Calu3 (cell line): Measurements from ENCODE around the gene SOCS3. TPM values are rescaled to one million over a fixed set of nuclear protein-coding genes. Genes with fewer than 3 reads are reported as not detected.

Experiments
- BruUV-seq: library from RNA; stranded (reverse); fragments of 400-500 nt; replicated peaks from 2 replicates; lab custom pipeline; 2021; lab: Mats Ljungman, UMichigan
- CTCF ChIA-PET: fragments of 300-600 bp; sonication (Branson Sonifier 250); formaldehyde crosslinking; loops from one replicate; lab custom pipeline; 2022; ENCODE audit warnings: antibody characterized with exemption; lab: Charles Lee
- DNase-seq: peaks from one replicate; pipeline ENCODE4 v3.0.0; 2022
- H3K27ac Mint-ChIP-seq: one replicate; pipeline ENCODE4 v1.8.0; 2022; ENCODE audit warnings: mixed read lengths; ENCODE audit not compliant: unreplicated experiment
- H3K27me3 Mint-ChIP-seq: one replicate; pipeline ENCODE4 v1.8.0; 2022; ENCODE audit warnings: mixed read lengths; ENCODE audit not compliant: unreplicated experiment
- H3K36me3 Mint-ChIP-seq: one replicate; pipeline ENCODE4 v1.8.0; 2022; ENCODE audit warnings: mild to moderate bottlenecking, moderate library complexity, mixed read lengths; ENCODE audit not compliant: insufficient read depth, unreplicated experiment
- H3K4me1 Mint-ChIP-seq: one replicate; pipeline ENCODE4 v1.8.0; 2022; ENCODE audit warnings: mild to moderate bottlenecking, low read depth, mixed read lengths; ENCODE audit not compliant: unreplicated experiment
- H3K4me3 Mint-ChIP-seq: one replicate; pipeline ENCODE4 v1.8.0; 2022; ENCODE audit warnings: mild to moderate bottlenecking, low read depth, moderate library complexity, mixed read lengths; ENCODE audit not compliant: unreplicated experiment
- H3K9me3 Mint-ChIP-seq: one replicate; pipeline ENCODE4 v1.8.0; 2022; ENCODE audit warnings: low read depth, mixed read lengths; ENCODE audit not compliant: unreplicated experiment
- intact Hi-C: fragments of 100-400 bp; cut with micrococcal nuclease; formaldehyde crosslinking; loops from one replicate; pipeline ENCODE4 v1.10.0; 2022; ENCODE audit not compliant: unreplicated experiment
- total RNA-seq: library from RNA; stranded (reverse); gene quantifications from 2 replicates; pipeline ENCODE4 v1.2.3, GENCODE V29; 2022
- TF ChIP-seq, protein P1 (sequence below): fragments of 200-600 bp; IDR thresholded peaks from one replicate; pipeline ENCODE4 v1.8.0; 2022; ENCODE audit warnings: antibody characterized with exemption; ENCODE audit not compliant: unreplicated experiment

Gene SOCS3
- total RNA-seq, 1 experiment from 2014 or later = 39.5 TPM

DNA sequence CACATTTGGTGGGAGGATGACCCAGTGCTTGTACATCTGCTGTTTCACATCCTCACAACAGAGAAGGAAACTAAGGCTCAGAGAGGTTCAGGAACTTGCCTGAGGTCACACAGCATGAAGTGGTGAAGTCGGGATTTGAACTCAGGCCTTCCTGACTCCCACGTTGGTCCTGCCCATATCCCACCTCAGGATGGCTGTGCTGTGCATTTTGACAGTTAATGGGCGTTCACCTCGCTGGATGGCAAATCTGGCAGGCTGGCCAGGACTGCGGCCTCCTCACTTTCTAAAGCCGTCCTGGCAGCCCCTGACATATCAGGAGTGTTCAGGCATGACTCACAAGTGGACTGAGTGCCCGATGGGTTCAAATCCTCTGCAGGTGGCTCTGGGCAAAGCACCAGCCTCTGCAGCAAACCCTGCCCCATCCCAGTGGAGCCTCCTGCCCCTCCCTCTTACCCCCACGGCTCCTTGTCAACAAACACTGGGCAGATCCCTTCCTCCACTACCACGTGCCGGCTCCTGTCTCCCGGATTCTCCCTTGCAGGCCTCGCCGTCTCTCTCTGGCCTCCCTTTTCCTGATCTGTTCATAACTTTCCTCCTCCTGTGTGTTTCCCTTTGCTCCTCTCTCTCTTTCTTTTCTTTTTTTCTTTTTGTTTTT, 29.2 kb downstream of the SOCS3 start:
- Mint-ChIP-seq H3K27ac (peak overlapping the region; percentile 74), H3K36me3 (peaks cover 22% of the 10 kb centered on the region), H3K27me3 (no peaks in the 10 kb centered on the region), H3K4me3 (no peak overlapping the region), H3K9me3 (no peaks in the 10 kb centered on the region), H3K4me1 (peaks cover 63% of the 10 kb centered on the region)
- CTCF ChIA-PET = no interaction called here
- DNase-seq = peak; percentile 76
- TF ChIP-seq, protein P1, sequence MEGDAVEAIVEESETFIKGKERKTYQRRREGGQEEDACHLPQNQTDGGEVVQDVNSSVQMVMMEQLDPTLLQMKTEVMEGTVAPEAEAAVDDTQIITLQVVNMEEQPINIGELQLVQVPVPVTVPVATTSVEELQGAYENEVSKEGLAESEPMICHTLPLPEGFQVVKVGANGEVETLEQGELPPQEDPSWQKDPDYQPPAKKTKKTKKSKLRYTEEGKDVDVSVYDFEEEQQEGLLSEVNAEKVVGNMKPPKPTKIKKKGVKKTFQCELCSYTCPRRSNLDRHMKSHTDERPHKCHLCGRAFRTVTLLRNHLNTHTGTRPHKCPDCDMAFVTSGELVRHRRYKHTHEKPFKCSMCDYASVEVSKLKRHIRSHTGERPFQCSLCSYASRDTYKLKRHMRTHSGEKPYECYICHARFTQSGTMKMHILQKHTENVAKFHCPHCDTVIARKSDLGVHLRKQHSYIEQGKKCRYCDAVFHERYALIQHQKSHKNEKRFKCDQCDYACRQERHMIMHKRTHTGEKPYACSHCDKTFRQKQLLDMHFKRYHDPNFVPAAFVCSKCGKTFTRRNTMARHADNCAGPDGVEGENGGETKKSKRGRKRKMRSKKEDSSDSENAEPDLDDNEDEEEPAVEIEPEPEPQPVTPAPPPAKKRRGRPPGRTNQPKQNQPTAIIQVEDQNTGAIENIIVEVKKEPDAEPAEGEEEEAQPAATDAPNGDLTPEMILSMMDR = no peak
- BruUV-seq = no TSS peak
- intact Hi-C loops = no loop called here

GRCh38 chr17:78329263-78330059, 30.4 kb downstream of the SOCS3 start:
- peak; percentile 72 for DNase-seq
- Mint-ChIP-seq H3K27me3 (no peaks in the 10 kb centered on the region), H3K4me3 (no peak overlapping the region), H3K27ac (peak overlapping the region; percentile 88), H3K36me3 (peaks cover 22% of the 10 kb centered on the region), H3K9me3 (no peaks in the 10 kb centered on the region), H3K4me1 (peaks cover 55% of the 10 kb centered on the region)
- CTCF ChIA-PET = interaction anchor here (0.6 to 1.4 kb wide), 5 partner anchors 14 to 137 kb away, joined by 3 to 4 read pairs (median 4); partner anchors contain the start of gene SOCS3
- TSS peak; percentile 59 for BruUV-seq
- TF ChIP-seq, protein P1 = no peak
- intact Hi-C loops = no loop called here

- intact Hi-C loops = no loop called here
- Mint-ChIP-seq H3K9me3 (no peaks in the 10 kb centered on the region), H3K27ac (no peak overlapping the region), H3K4me1 (peaks cover 53% of the 10 kb centered on the region), H3K4me3 (no peak overlapping the region), H3K36me3 (peaks cover 16% of the 10 kb centered on the region), H3K27me3 (no peaks in the 10 kb centered on the region)
- no TSS peak for BruUV-seq
- TF ChIP-seq, protein P1 = no peak
- no peak for DNase-seq
- CTCF ChIA-PET = no interaction called here
These were observed 32.0 kb downstream of the SOCS3 start for GRCh38 chr17:78327880-78328279.

DNA sequence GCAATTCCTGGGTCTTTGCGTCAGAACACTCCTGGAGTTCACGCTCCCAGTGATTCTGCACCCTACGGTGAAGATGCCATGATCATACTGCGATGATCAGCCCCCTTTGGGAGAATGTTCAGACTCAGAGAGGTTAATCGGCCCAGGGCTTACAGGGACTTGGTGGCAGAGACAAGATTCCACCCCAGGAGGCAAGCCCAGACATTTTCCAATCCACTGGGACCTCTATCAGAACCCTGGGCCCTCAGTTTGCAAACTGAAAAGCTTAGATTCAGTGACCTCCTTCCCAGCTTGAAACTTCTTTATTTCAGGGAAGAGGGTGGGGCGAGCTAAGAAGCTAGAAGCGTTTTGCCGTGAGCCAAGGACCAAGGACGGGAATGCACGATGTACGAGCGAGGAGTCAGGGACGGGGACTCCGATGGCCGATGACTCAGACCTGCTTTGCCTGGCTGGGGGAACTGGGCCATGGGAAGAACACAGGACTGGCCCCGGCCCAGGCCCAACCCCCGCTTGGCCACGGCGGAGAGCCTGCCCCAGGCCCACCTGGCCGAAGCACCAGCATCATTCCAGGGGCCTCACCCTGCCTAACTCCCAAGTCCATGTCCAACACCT, 34.7 kb downstream of the SOCS3 start:
- no peaks in the 10 kb centered on the region for H3K9me3 Mint-ChIP-seq
- no peak for DNase-seq
- peaks cover 10% of the 10 kb centered on the region for H3K36me3 Mint-ChIP-seq
- TF ChIP-seq, protein P1 = no peak
- intact Hi-C loops = no loop called here
- H3K4me1 Mint-ChIP-seq = peaks cover 29% of the 10 kb centered on the region
- H3K27me3 Mint-ChIP-seq = no peaks in the 10 kb centered on the region
- no peak overlapping the region for H3K4me3 Mint-ChIP-seq
- BruUV-seq = no TSS peak
- no peak overlapping the region for H3K27ac Mint-ChIP-seq
- CTCF ChIA-PET = no interaction called here
